ENCODE data around the gene P4HA3. TPM values are rescaled to one million over a fixed set of nuclear protein-coding genes. Genes with fewer than 3 reads are reported as not detected.
A peak's percentile ranks its signal among the peaks of the same experiment; 100 is the strongest.

The P4HA3 gene
- total RNA-seq, 2 experiments from 2014 or later = not detected

DNA sequence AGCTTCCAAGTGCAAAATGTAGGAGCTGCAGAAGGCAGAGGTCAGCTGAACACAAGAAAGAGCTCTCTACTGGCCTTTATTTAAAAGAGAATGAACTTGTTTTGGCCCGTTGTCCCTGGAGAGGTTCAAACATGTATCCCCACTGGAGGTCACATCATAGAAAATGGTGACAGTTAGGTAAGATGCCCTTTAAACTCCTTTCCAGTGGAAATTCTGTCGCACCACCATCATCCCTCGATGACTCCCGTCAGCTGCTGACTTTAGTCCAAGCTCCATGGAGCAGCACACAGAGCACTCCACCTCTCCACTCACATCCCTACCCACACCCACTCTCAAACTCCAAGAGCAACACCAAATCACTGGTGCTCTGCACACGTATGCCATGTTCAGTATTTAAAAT, 15.2 kb upstream of the P4HA3 start:
- peaks cover 2% of the 10 kb centered on the region for H3K36me3 Mint-ChIP-seq
- H3K27ac Mint-ChIP-seq = no peak overlapping the region
- CTCF ChIA-PET = no interaction called here
- H3K9me3 Mint-ChIP-seq (ENCODE audit: low read depth) = no peaks in the 10 kb centered on the region
- no peak for ATAC-seq
- H3K4me3 Mint-ChIP-seq = no peak overlapping the region
- no peak for DNase-seq
- H3K27me3 Mint-ChIP-seq = peaks cover 15% of the 10 kb centered on the region
- no peaks in the 10 kb centered on the region for H3K4me1 Mint-ChIP-seq

- DNase-seq (no peak), ATAC-seq (no peak)
- peaks cover 2% of the 10 kb centered on the region for H3K36me3 Mint-ChIP-seq
- H3K27me3 Mint-ChIP-seq = peaks cover 20% of the 10 kb centered on the region
- H3K4me1 Mint-ChIP-seq = no peaks in the 10 kb centered on the region
- H3K27ac Mint-ChIP-seq = no peak overlapping the region
- H3K9me3 Mint-ChIP-seq (ENCODE audit: low read depth) = no peaks in the 10 kb centered on the region
- no peak overlapping the region for H3K4me3 Mint-ChIP-seq
- CTCF ChIA-PET = interaction anchor here (2.3 kb wide), 1 partner anchor 71 kb away, joined by 9 read pairs; no protein-coding TSS in a partner anchor
Observed at GRCh38 chr11:74325649-74326645, 14.5 kb upstream of the P4HA3 start.

GRCh38 chr11:74322667-74323066, 11.2 kb upstream of the P4HA3 start:
- no peak overlapping the region for H3K27ac Mint-ChIP-seq
- no peaks in the 10 kb centered on the region for H3K9me3 Mint-ChIP-seq (ENCODE audit: low read depth)
- H3K4me1 Mint-ChIP-seq = no peaks in the 10 kb centered on the region
- H3K4me3 Mint-ChIP-seq = no peak overlapping the region
- ATAC-seq (no peak), DNase-seq (no peak)
- H3K27me3 Mint-ChIP-seq = peaks cover 27% of the 10 kb centered on the region
- CTCF ChIA-PET = interaction anchor here (1.0 to 1.5 kb wide), 3 partner anchors 87 to 132 kb away, joined by 3 read pairs; no protein-coding TSS in a partner anchor
- peaks cover 4% of the 10 kb centered on the region for H3K36me3 Mint-ChIP-seq

DNA sequence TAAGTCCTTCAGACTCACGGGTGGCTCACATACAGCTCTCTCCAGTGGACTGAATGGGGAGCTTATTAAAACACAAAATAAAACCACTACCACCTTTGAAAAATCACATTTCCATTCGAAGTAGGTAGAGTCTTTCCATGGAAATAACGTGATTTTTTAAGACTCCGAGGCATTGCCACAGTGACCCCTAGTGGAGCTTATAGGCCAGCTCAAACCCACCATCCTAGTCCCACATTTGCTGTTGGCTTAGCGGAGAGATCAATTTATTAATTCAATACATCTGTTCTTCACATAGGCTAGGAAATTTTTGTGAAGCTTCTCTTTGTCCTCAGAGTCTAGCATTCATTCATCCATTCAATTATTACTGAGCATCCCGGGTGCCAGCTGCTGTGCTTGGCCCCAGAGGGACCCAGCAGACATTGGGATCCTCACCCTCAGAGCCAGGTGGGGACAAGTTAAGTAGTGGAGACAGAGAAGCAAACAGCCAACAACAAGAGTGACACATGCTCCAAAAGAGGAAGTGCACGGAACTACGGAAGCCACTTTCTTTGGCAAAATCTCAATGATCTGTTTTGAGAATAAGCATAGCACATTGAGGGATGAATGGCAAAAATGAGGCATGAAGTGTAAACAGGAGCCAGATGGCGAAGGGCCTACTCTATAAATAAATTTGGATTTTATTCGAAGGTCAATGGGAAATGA, 10.2 kb upstream of the P4HA3 start:
- H3K9me3 Mint-ChIP-seq (ENCODE audit: low read depth) = peaks cover 5% of the 10 kb centered on the region
- no peak for ATAC-seq
- CTCF ChIA-PET = interaction anchor here (0.6 to 1.5 kb wide), 10 partner anchors 25 to 390 kb away, joined by 3 to 11 read pairs (median 3); partner anchors contain the start of genes C2CD3 and PPME1
- peaks cover 34% of the 10 kb centered on the region for H3K27me3 Mint-ChIP-seq
- no peaks in the 10 kb centered on the region for H3K4me1 Mint-ChIP-seq
- H3K36me3 Mint-ChIP-seq = peaks cover 6% of the 10 kb centered on the region
- H3K27ac Mint-ChIP-seq = no peak overlapping the region
- DNase-seq = no peak
- H3K4me3 Mint-ChIP-seq = no peak overlapping the region

DNA sequence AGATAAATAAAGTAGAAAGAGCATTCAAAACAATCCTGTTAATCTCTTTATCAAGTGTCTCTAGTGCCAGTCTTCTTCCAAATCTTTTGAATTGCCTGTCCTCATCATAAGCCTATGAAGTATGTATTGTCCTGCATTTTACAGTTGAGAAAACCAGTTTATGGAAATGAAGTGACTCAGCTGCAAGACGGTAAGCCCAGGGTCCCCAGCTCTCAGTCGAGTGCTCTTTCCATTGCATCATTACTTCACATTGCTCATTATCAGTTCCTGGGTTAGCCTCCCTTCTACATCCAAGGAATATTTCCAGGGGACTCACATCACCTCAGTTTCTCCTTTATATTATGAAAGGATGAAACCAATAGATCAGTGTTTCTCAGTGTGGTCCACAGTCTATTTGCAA, 9.1 kb upstream of the P4HA3 start:
- CTCF ChIA-PET = interaction anchor here (1.0 to 1.4 kb wide), 2 partner anchors 24 to 65 kb away, joined by 3 to 11 read pairs; no protein-coding TSS in a partner anchor
- H3K4me1 Mint-ChIP-seq = no peaks in the 10 kb centered on the region
- DNase-seq = no peak
- H3K4me3 Mint-ChIP-seq = no peak overlapping the region
- peaks cover 8% of the 10 kb centered on the region for H3K36me3 Mint-ChIP-seq
- peaks cover 6% of the 10 kb centered on the region for H3K9me3 Mint-ChIP-seq (ENCODE audit: low read depth)
- H3K27ac Mint-ChIP-seq = no peak overlapping the region
- ATAC-seq = no peak
- H3K27me3 Mint-ChIP-seq = peaks cover 38% of the 10 kb centered on the region

DNA sequence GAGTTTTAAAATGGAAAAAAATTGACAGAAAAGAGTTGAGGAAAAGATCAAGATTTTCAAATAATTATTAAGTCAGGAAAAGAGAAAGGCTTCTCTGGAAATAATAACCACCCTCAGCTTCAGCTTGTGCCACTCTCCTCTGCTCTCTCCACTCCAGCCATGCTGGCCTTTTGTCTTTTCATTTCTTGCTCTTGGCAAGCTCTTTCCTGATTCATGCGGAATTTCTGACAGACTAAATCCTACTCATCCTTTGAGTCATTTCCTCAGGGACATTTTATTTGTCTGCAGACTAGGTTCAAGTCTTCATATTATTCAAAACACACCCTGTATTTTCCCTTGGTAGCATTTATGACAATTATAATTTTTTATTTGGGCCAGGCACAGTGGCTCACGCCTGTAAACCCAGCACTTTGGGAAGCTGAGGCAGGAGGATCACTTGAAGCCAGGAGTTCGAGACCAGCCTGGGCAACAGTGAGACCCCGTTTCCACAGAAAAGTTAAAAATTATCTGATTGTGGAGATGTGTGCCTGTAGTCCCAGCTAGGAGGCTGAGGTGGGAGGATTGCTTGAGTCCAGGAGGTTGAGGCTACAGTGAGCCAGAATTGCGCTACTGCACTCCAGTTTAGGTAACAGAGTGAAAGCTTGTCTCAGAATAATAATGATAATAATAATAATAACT, 7.8 kb upstream of the P4HA3 start:
- DNase-seq (no peak), ATAC-seq (no peak)
- peaks cover 8% of the 10 kb centered on the region for H3K36me3 Mint-ChIP-seq
- H3K27me3 Mint-ChIP-seq = peaks cover 34% of the 10 kb centered on the region
- CTCF ChIA-PET = interaction anchor here (0.6 to 0.7 kb wide), 2 partner anchors 244 to 418 kb away, joined by 3 read pairs; no protein-coding TSS in a partner anchor
- H3K4me1 Mint-ChIP-seq = no peaks in the 10 kb centered on the region
- H3K27ac Mint-ChIP-seq = no peak overlapping the region
- H3K9me3 Mint-ChIP-seq (ENCODE audit: low read depth) = peaks cover 6% of the 10 kb centered on the region
- no peak overlapping the region for H3K4me3 Mint-ChIP-seq

- Mint-ChIP-seq H3K9me3 (ENCODE audit: low read depth) (peaks cover 6% of the 10 kb centered on the region), H3K4me1 (no peaks in the 10 kb centered on the region), H3K4me3 (no peak overlapping the region), H3K36me3 (peaks cover 8% of the 10 kb centered on the region), H3K27ac (no peak overlapping the region), H3K27me3 (peaks cover 38% of the 10 kb centered on the region)
- CTCF ChIA-PET = interaction anchor here (0.8 kb wide), 1 partner anchor 16 kb away, joined by 4 read pairs; no protein-coding TSS in a partner anchor
- ATAC-seq (no peak), DNase-seq (no peak)
Observed at GRCh38 chr11:74318241-74318932, 6.9 kb upstream of the P4HA3 start.

DNA sequence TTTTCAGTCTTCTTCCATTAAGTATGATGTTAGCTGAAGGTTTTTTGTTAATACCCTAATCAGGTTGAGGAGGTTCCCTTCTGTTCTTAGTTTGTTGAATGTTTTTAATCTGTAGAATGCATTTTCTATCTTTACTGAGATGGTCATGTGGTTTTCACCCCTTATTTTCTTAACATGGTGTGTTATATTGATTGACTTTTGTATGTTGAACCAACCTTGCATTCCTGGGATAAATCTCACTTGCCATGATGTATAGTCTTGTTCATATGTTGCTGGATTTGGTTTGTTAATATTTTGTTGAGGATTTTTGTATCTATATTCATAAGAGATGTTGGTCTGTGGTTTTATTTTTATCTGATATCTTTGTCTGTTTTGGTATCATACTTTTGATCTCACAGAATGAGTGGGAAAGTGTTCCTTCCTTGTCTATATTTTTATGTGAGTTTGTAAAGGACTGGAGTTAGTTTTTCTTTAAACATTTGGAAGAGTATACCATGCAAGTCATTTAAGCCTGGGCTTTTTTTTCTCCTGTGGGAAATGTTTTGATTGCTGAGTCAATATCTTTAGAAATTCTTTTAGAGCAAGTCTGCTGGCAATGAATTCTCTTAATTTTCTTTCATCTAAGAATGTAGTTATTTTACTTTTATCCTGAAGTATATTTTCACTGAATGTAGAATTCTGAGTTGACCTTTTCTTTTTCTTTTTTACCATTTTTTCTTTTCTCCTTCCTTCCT, 5.5 kb upstream of the P4HA3 start:
- CTCF ChIA-PET = no interaction called here
- Mint-ChIP-seq H3K27me3 (peaks cover 41% of the 10 kb centered on the region), H3K4me1 (peaks cover under 1% of the 10 kb centered on the region), H3K9me3 (ENCODE audit: low read depth) (peaks cover 6% of the 10 kb centered on the region), H3K27ac (no peak overlapping the region), H3K4me3 (no peak overlapping the region), H3K36me3 (peaks cover 8% of the 10 kb centered on the region)
- ATAC-seq (no peak), DNase-seq (no peak)

DNA sequence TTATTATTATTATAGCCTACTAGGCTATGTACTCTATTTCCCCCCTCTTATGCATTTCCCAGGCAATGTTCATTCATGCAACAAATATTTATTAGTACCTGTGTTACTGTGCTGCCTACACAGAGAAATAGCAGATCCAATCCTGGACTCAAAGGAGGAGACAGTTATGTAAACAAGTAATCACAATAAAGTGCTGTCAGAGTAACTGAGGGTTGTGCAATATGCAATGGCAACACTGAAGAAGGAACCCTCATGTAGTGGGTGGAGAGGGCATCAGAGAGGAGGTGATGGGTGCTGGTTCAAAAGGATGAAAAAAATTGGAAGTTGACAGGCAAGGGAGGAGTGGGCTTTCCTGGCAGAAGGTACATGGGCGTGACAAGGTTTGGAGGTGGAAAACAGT, 886 bp upstream of the P4HA3 start:
- peaks cover 63% of the 10 kb centered on the region for H3K27me3 Mint-ChIP-seq
- peaks cover 5% of the 10 kb centered on the region for H3K4me1 Mint-ChIP-seq
- H3K4me3 Mint-ChIP-seq = no peak overlapping the region
- no peak overlapping the region for H3K27ac Mint-ChIP-seq
- CTCF ChIA-PET = no interaction called here
- H3K36me3 Mint-ChIP-seq = peaks cover 6% of the 10 kb centered on the region
- no peak for ATAC-seq
- no peak for DNase-seq
- H3K9me3 Mint-ChIP-seq (ENCODE audit: low read depth) = peaks cover 6% of the 10 kb centered on the region

DNA sequence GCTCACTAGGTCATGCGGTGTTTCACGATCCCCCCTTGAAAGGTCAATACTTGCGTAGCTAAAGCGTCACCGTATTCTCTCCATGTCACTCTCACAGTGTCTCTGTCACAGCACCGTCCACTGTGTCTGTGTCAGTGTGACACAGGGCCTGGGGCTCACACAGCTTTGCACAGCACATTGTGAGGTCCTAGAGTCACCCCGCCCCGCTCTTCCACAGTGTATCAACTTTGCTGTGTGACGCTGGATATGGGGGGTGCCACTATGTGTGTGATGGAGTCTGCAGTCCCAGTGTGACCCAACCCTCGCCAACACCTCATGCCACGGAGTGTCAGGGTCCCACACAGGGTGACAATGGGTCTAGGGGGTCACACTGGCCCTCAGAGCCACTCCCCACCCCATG, 583 bp downstream of the P4HA3 start:
- Mint-ChIP-seq H3K36me3 (no peaks in the 10 kb centered on the region), H3K27me3 (peaks cover 67% of the 10 kb centered on the region)

DNA sequence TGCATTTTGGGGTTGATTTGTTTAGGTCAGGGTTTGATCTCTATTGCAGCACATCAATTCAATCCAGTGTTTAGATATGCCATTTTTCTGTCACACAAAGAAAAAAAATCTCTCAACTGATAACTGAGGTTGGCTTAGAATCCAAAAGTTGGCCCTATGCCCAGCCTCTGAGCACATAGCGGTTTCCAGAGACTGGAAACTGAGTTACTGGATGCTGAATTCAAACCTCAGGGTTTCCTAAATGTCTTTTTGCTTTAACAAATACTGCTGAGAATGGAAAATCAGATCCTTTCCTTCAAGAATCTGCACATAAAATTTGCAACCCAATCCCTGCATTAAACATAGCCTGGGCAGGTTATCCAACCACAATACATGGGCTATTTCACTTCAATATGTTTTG, 4.0 kb downstream of the P4HA3 start:
- no peak overlapping the region for H3K27ac Mint-ChIP-seq
- no peak overlapping the region for H3K4me3 Mint-ChIP-seq
- CTCF ChIA-PET = no interaction called here
- peaks cover 71% of the 10 kb centered on the region for H3K27me3 Mint-ChIP-seq
- no peaks in the 10 kb centered on the region for H3K36me3 Mint-ChIP-seq
- DNase-seq = no peak
- no peaks in the 10 kb centered on the region for H3K9me3 Mint-ChIP-seq (ENCODE audit: low read depth)
- ATAC-seq = no peak
- peaks cover 5% of the 10 kb centered on the region for H3K4me1 Mint-ChIP-seq

More for the DNA sequence above, 583 bp downstream of the P4HA3 start:
- Mint-ChIP-seq H3K9me3 (ENCODE audit: low read depth) (no peaks in the 10 kb centered on the region), H3K4me1 (peaks cover 5% of the 10 kb centered on the region), H3K4me3 (peak overlapping the region; percentile 45), H3K27ac (no peak overlapping the region)
- DNase-seq = no peak
- ATAC-seq = no peak
- CTCF ChIA-PET = no interaction called here

Data from activated CD8-positive, alpha-beta memory T cell treated with anti-CD3 and anti-CD28 coated beads, Interleukin-2, amount 10 ng/mL, durations not matched to agents 7 days and 5 days (primary cell).